ENCODE data around the gene ITGA3. TPM values are rescaled to one million over a fixed set of nuclear protein-coding genes. Genes with fewer than 3 reads are reported as not detected.

ITGA3 gene
- polyA plus RNA-seq, 2 of the 4 experiments (the other 2 are of a cell fraction) = 141 to 268 TPM

DNA sequence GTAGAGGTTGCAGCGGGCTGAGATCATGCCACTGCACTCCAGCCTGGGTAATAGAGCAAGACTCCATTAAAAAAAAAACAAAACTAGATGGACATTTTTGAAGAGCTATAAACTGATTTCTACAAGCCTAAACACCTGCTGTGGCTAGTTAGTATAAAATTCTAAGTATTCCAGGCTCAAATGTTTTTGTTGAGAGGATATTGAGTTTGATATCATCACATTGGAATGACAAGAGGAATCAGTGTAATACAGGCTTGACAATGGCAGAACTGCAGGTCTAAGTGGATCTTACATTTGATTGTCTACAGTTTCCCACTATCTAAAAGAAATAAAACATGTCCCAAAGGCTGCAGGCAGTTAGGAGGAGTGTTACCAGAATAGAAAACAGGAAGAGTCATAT is 37.0 kb upstream of the ITGA3 start:
- POLR2A ChIA-PET = no interaction called here
- CTCF ChIA-PET = interaction anchor here (1.2 to 4.4 kb wide), 5 partner anchors 17 to 75 kb away, joined by 3 to 30 read pairs (median 21); partner anchors contain the start of gene ITGA3
- no peak for ATAC-seq

DNA sequence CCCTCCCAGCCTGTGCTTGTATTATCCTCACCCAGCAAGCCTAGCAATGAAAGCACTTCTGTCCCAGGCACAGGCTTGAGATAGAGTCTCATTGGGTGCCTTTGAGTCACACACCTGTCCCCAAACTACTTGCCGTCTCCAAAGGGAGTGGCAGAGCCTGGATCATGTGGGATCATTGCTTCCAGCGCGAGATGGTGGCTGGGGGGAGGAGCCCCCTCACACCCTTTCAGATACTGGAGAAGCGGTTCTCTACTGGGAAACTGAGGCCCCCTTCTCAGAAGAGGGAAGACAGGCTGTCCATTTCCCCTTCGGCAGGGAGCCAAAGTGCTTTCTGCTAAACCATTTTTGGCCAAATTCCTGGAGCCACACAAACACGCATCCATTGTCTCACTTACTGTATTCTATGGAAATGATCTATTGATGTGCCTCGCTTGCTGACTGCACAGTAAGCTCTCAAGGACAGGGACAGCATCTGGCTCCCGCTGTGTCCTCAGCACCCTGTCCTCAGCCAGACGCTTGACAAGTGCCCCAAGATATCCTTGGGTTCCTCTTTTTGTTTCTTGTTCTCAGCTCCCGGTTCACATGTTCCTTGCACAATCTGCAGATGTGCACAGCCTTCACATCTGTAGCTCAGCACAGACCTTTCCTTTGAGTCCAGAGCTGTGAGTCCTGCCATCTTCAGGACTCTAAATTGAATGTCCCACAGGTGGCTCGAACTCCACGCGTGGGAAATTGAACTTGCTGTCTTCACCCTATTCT is 34.9 kb upstream of the ITGA3 start:
- Histone ChIP-seq H3K4me1 (peaks cover under 1% of the 10 kb centered on the region; the same call in 1 of the 3 replicates), H3K9me3 (no peaks in the 10 kb centered on the region), H3K4me2 (no peak overlapping the region), H3K27ac (no peak overlapping the region), H3K4me3 (no peak overlapping the region)
- 69% methylated on average over 13 of the region's 13 CpGs for WGBS (ENCODE audit: missing lambda C conversion rate)
- ATAC-seq (0 out of 6 replicates have a peak, but pooled peaks of 1 of the 2 experiments have one; percentile 40), DNase-seq (ENCODE audit: low read depth in 1 of 2, low spot score in 1 of 2) (no peak), FAIRE-seq (no peak)
- ChIA-PET CTCF (interaction anchor here (0.8 to 4.4 kb wide), 9 partner anchors 19 to 140 kb away, joined by 3 to 30 read pairs (median 5); no protein-coding TSS in a partner anchor), POLR2A (interaction anchor here (2.1 kb wide), 1 partner anchor 35 kb away, joined by 7 read pairs; the partner anchor contains the start of gene ITGA3)
- TF ChIP-seq ELK1 (IDR thresholded peaks at IDR 0.05; ENCODE audit: low read depth, low read length) (no peak), BCL3 (IDR thresholded peaks at IDR 0.05) (no peak), SMC3 (IDR thresholded peaks at IDR 0.05) (no peak), HOXB5 (CRISPR knock-in tag; IDR thresholded peaks at IDR 0.05) (no peak)

More for the DNA sequence above, 37.0 kb upstream of the ITGA3 start:
- Histone ChIP-seq H3K9me3 (peaks cover 17% of the 10 kb centered on the region), H3K4me2 (no peak overlapping the region), H3K4me1 (no peaks in the 10 kb centered on the region), H3K27ac (no peak overlapping the region), H3K4me3 (no peak overlapping the region)
- TF ChIP-seq POLR2AphosphoS2 (conservative IDR thresholded peaks at IDR 0.05; ENCODE audit: low read length) (no peak), EP300 (IDR thresholded peaks at IDR 0.05) (no peak), HEYL (CRISPR knock-in tag; IDR thresholded peaks at IDR 0.05) (no peak), ATOH8 (CRISPR knock-in tag; IDR thresholded peaks at IDR 0.05; ENCODE audit: low read depth) (no peak), RAD21 (conservative IDR thresholded peaks at IDR 0.05 in 1 of 2, IDR thresholded peaks at IDR 0.05 in 1 of 2) (no peak), JUN (IDR thresholded peaks at IDR 0.05) (no peak), FOSB (CRISPR knock-in tag; IDR thresholded peaks at IDR 0.05) (no peak), ZFP36 (IDR thresholded peaks at IDR 0.05; ENCODE audit: borderline replicate concordance, partially characterized antibody) (no peak)
- TF ChIP-seq, protein P1, sequence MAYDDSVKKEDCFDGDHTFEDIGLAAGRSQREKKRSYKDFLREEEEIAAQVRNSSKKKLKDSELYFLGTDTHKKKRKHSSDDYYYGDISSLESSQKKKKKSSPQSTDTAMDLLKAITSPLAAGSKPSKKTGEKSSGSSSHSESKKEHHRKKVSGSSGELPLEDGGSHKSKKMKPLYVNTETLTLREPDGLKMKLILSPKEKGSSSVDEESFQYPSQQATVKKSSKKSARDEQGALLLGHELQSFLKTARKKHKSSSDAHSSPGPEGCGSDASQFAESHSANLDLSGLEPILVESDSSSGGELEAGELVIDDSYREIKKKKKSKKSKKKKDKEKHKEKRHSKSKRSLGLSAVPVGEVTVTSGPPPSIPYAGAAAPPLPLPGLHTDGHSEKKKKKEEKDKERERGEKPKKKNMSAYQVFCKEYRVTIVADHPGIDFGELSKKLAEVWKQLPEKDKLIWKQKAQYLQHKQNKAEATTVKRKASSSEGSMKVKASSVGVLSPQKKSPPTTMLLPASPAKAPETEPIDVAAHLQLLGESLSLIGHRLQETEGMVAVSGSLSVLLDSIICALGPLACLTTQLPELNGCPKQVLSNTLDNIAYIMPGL (CRISPR knock-in tag; IDR thresholded peaks at IDR 0.05; ENCODE audit: borderline replicate concordance) = no peak
- TF ChIP-seq, protein P2, sequence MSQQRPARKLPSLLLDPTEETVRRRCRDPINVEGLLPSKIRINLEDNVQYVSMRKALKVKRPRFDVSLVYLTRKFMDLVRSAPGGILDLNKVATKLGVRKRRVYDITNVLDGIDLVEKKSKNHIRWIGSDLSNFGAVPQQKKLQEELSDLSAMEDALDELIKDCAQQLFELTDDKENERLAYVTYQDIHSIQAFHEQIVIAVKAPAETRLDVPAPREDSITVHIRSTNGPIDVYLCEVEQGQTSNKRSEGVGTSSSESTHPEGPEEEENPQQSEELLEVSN (IDR thresholded peaks at IDR 0.05; ENCODE audit: borderline replicate concordance, low read depth) = no peak
- TF ChIP-seq, protein P3, sequence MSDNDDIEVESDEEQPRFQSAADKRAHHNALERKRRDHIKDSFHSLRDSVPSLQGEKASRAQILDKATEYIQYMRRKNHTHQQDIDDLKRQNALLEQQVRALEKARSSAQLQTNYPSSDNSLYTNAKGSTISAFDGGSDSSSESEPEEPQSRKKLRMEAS (IDR thresholded peaks at IDR 0.05) = no peak
- DNase-seq (ENCODE audit: low read depth in 1 of 2, low spot score in 1 of 2) (no peak), FAIRE-seq (no peak)
- 94% methylated on average over 1 of the region's 1 CpG for WGBS (ENCODE audit: missing lambda C conversion rate)

Data from A549 (cell line).